IPS-18a (cell line): ENCODE data around the gene GPER1.

Experiments
- H3K27ac ChIP-seq: one replicate; pipeline ENCODE4 v1.5.1; 2013; ENCODE audit warnings: low read length
- H3K27me3 ChIP-seq: one replicate; pipeline ENCODE4 v1.6.1; 2013; ENCODE audit warnings: mild to moderate bottlenecking, low read length; ENCODE audit not compliant: control insufficient read depth, insufficient read depth
- H3K36me3 ChIP-seq: one replicate; pipeline ENCODE4 v1.6.1; 2013; ENCODE audit warnings: low read depth, low read length; ENCODE audit not compliant: control insufficient read depth
- H3K4me1 ChIP-seq: one replicate; pipeline ENCODE4 v1.6.1; 2013; ENCODE audit warnings: low read depth, low read length; ENCODE audit not compliant: control insufficient read depth
- H3K4me3 ChIP-seq: one replicate; pipeline ENCODE4 v1.5.1; 2013; ENCODE audit warnings: low read length
- H3K9ac ChIP-seq: one replicate; pipeline ENCODE4 v1.6.1; 2013; ENCODE audit warnings: mild to moderate bottlenecking, low read length, moderate library complexity
- H3K9me3 ChIP-seq: one replicate; pipeline ENCODE4 v1.6.1; 2013; ENCODE audit warnings: low read depth, low read length; ENCODE audit not compliant: control insufficient read depth

GPER1 gene

DNA sequence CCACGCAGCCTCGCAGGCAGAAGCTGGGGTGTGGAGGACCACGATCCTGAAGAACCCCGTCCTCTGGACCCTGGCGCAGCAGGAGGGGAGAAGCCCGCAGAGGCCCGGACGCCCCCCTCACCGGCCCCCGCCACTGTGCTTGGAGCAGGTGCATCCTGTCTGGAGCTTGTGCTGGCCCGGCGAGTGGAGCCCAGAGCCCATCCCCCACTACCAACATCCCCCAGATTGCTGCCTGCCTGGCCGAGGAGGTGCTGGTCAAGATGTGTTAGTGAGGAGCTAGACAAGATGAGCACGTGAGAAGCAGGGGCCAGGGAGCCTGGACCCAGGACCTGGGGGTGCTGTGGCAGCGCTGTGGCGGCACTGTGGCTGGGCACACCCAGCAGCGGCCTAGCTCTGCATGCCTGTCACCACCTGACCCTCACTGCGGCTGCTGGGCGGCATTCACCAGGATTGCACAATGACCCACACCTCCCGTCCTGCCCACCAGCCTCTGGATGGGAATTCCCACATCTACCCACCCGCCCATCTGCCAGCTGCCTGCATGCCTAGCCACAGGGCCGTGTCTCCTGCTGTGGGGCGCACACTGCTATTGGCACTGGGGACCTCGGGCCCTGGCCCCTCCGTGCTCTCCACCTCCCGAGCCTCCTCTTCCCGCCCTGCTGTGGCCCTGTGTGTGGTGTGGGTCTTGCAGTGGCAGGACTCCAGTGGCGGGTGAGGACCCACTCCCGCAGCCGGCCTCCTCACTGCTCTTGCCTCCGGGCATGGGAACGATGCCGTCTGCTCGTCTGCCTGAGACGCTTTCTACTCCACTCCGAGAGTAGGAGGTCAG lies 31.7 kb upstream of the GPER1 start:
- Histone ChIP-seq H3K4me1 (peaks cover 11% of the 10 kb centered on the region), H3K27me3 (no peaks in the 10 kb centered on the region), H3K9me3 (no peaks in the 10 kb centered on the region), H3K4me3 (no peak overlapping the region), H3K9ac (no peak overlapping the region), H3K36me3 (no peaks in the 10 kb centered on the region), H3K27ac (no peak overlapping the region)

DNA sequence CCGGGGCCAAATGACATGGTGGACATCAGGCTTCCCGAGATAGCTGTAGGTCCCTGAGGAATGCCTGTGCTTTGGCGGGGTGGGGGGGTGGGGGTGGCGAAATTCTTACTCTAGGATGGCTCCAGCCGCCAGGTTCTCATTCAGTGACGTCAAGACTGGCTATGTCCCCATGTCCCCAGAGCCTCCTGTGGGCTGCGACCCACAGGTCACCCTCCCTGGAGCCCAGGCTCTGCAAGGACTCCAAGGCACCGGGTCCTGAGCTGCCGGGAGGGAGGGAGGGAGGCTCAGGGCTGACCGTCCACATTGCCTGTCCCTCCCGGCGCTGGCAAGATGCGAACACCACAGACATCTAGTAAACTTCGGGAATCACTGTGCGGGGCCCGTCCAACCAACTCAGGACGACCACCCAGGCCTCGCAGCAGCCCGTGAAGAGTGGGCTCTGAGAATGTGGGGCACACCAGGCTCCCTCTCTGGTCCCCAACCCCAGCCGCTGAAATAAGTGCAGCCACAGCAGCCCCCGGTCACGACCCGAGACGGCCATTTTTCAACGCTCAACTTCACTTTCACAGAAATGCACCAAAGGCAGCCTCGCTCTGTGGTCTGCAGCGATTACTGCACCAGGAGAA lies 31.0 kb upstream of the GPER1 start:
- Histone ChIP-seq H3K4me1 (peaks cover 11% of the 10 kb centered on the region), H3K36me3 (no peaks in the 10 kb centered on the region), H3K27ac (no peak overlapping the region), H3K27me3 (no peaks in the 10 kb centered on the region), H3K9ac (no peak overlapping the region), H3K9me3 (no peaks in the 10 kb centered on the region), H3K4me3 (no peak overlapping the region)

DNA sequence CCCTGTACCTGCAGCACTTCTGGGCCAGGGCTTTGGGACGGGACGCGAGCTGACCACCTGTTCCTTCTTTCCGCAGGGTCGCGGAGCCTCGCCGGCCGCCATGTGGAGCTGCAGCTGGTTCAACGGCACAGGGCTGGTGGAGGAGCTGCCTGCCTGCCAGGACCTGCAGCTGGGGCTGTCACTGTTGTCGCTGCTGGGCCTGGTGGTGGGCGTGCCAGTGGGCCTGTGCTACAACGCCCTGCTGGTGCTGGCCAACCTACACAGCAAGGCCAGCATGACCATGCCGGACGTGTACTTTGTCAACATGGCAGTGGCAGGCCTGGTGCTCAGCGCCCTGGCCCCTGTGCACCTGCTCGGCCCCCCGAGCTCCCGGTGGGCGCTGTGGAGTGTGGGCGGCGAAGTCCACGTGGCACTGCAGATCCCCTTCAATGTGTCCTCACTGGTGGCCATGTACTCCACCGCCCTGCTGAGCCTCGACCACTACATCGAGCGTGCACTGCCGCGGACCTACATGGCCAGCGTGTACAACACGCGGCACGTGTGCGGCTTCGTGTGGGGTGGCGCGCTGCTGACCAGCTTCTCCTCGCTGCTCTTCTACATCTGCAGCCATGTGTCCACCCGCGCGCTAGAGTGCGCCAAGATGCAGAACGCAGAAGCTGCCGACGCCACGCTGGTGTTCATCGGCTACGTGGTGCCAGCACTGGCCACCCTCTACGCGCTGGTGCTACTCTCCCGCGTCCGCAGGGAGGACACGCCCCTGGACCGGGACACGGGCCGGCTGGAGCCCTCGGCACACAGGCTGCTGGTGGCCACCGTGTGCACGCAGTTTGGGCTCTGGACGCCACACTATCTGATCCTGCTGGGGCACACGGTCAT lies 30.3 kb upstream of the GPER1 start:
- Histone ChIP-seq H3K27ac (no peak overlapping the region), H3K27me3 (no peaks in the 10 kb centered on the region), H3K9ac (no peak overlapping the region), H3K4me1 (peaks cover 6% of the 10 kb centered on the region), H3K36me3 (no peaks in the 10 kb centered on the region), H3K9me3 (no peaks in the 10 kb centered on the region), H3K4me3 (no peak overlapping the region)

DNA sequence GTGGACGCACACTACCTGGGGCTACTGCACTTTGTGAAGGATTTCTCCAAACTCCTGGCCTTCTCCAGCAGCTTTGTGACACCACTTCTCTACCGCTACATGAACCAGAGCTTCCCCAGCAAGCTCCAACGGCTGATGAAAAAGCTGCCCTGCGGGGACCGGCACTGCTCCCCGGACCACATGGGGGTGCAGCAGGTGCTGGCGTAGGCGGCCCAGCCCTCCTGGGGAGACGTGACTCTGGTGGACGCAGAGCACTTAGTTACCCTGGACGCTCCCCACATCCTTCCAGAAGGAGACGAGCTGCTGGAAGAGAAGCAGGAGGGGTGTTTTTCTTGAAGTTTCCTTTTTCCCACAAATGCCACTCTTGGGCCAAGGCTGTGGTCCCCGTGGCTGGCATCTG lies 29.6 kb upstream of the GPER1 start:
- Histone ChIP-seq H3K27me3 (no peaks in the 10 kb centered on the region), H3K9ac (no peak overlapping the region), H3K27ac (no peak overlapping the region), H3K36me3 (no peaks in the 10 kb centered on the region), H3K4me1 (peaks cover under 1% of the 10 kb centered on the region), H3K9me3 (no peaks in the 10 kb centered on the region), H3K4me3 (no peak overlapping the region)

DNA sequence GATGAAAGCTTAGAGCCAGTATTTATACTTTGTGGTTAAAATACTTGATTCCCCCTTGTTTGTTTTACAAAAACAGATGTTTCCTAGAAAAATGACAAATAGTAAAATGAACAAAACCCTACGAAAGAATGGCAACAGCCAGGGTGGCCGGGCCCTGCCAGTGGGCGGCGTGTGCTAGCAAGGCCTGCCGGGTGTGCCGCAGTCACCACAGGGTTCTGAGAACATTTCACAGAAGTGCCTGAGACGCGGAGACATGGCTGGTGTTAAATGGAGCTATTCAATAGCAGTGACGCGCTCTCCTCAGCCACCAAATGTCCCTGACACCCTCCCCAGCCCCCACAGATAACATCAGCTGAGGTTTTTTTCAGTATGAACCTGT lies 29.1 kb upstream of the GPER1 start:
- H3K27me3 ChIP-seq, result no peaks in the 10 kb centered on the region
- H3K36me3 ChIP-seq, result no peaks in the 10 kb centered on the region
- H3K27ac ChIP-seq, result no peak overlapping the region
- H3K4me1 ChIP-seq, result no peaks in the 10 kb centered on the region
- no peak overlapping the region for H3K4me3 ChIP-seq
- no peaks in the 10 kb centered on the region for H3K9me3 ChIP-seq
- H3K9ac ChIP-seq, result no peak overlapping the region

DNA sequence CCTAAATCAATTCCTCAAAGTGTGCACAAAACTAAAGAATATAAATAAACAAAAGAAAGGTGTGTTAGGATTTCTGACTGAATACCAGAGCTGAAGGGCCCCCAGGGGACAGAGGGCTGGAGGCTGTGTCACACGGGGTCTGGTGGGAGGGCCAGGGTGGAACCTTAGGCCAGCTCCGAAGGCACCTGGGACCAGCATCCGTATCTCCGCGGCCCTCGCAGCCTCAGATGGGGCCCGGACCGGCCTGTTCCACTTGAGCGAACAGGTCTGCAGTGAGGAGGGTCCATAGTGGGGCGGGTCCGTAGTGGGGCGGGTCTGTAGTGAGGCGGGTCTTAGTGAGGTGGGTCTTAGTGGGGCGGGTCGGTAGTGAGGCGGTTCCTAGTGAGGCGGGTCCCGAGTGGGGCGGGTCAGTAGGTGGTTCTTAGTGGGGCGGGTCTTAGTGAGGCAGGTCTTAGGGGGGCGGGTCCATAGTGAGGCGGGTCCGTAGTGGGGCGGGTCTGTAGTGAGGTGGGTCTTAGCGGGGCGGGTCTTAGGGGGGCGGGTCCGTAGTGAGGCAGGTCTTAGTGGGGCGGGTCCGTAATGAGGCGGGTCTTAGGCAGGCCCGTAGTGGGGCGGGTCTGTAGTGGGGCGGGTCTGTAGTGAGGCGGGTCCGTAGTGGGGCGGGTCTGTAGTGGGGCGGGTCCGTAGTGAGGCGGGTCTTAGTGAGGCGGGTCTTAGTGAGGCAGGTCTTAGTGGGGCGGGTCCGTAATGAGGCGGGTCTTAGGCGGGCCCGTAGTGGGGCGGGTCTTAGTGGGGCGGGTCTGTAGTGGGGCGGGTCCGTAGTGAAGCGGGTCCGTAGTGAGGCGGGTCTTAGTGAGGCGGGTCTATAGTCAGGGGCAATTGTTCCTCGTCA lies 28.5 kb upstream of the GPER1 start:
- H3K9me3 ChIP-seq, result no peaks in the 10 kb centered on the region
- H3K27me3 ChIP-seq, result no peaks in the 10 kb centered on the region
- H3K36me3 ChIP-seq, result no peaks in the 10 kb centered on the region
- H3K9ac ChIP-seq, result no peak overlapping the region
- H3K27ac ChIP-seq, result no peak overlapping the region
- H3K4me3 ChIP-seq, result peak overlapping the region; percentile 38
- no peaks in the 10 kb centered on the region for H3K4me1 ChIP-seq

DNA sequence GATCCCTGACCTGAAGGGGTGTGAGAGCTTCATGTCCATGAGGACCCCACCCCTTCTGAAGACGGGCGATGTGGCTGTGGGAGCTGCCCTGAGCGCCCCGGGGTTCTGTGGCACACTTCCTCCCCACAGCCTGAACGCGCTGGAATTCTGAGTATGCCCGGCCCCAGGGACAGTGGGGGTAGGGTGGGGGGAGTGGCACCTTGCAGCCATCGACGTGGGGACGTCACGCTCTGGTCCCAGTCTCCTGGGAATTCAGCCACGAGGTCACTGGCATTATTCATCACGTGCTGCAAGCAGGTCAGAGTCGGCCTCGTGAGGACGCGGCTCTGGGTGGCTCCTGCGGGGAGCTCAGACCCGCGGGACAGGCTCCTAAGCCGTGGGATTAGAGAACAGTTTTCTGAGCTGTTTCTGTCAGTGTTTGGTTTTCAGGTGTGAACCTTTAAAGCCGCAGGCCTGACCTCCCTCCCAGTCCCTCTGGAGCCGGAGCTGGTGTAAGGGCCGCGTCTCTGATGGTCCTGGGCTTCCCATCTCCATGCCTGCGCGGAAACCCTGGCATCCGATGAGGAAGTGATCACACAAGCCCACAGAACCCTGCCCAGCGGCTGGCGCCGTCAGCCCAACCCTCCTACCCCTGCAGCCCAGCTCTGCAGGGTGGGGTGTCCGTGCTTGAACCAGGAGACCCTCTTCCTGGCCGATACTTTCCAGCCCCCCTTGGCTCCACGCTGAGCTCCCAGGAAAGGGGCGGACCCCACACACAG lies 27.4 kb upstream of the GPER1 start:
- Histone ChIP-seq H3K9me3 (no peaks in the 10 kb centered on the region), H3K4me3 (peak overlapping the region; percentile 38), H3K27me3 (no peaks in the 10 kb centered on the region), H3K36me3 (no peaks in the 10 kb centered on the region), H3K9ac (no peak overlapping the region), H3K4me1 (no peaks in the 10 kb centered on the region), H3K27ac (no peak overlapping the region)

DNA sequence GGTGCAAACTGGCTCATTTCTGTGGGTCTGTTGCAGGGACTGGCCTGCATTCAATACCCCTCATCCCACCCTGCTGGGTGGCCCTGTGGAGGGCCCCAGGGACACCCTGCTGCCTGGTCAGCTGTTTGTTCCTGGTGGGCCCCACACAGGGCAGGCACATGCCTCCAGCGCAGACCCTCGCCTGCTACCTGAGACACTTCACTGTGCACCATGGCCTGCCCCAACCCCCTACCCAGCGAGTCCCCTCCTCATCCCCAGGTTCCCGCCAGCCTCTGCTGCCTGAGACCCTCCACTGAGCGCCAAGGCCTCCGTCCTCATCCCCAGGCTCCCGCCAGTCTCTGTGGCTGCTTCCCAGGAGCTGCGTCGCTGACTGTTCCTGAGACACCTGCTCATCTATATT lies 26.7 kb upstream of the GPER1 start:
- Histone ChIP-seq H3K4me1 (no peaks in the 10 kb centered on the region), H3K9me3 (no peaks in the 10 kb centered on the region), H3K27ac (no peak overlapping the region), H3K9ac (no peak overlapping the region), H3K27me3 (no peaks in the 10 kb centered on the region), H3K4me3 (no peak overlapping the region), H3K36me3 (no peaks in the 10 kb centered on the region)

DNA sequence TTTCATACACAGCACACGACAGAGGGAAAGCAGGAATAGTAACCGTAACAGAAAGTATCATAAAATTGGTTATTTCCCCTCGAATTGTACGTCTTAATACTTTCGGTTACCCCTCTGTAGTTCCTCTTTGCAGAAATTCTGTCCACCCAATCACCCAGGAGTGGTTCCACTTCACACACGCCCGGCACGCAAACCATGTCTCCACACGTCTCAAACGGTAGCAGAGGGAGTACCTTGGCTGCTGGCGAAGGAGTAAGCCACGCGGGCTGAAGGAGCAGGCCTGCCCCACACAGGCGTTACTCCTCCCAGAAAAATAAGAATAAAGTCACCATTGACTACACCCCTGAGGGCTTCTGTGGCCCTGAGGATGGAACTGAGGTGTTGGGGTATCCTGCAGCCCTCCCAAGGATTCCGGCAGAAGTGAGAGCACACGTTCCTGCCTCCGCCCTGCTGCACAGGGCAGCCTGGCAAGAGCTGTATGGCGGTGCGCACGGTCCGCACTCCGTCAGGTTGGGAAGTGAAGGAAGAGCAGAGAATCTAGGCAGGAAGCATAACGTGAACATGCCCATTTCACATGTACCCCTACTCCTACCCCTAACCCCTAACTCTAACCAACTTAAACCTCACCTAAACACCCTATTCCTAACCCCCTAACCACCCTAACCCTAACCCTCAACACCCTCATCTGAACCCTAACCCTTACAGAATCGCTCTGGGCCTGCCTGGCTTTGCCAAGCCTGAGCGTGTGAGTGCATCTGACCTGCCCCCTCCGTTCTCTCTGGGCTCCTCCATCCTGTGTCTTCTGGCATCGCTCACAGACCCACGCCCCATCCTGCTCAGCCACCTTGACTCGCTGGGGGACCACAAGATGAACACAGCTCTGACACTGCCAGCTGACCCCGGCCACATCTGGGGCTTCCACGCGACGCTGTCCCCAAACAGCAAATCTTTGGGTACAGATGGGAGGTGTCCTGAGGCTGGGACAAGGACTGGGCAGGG lies 25.3 kb upstream of the GPER1 start:
- Histone ChIP-seq H3K36me3 (no peaks in the 10 kb centered on the region), H3K27me3 (no peaks in the 10 kb centered on the region), H3K4me3 (no peak overlapping the region), H3K27ac (no peak overlapping the region), H3K9me3 (no peaks in the 10 kb centered on the region), H3K4me1 (no peaks in the 10 kb centered on the region), H3K9ac (no peak overlapping the region)

DNA sequence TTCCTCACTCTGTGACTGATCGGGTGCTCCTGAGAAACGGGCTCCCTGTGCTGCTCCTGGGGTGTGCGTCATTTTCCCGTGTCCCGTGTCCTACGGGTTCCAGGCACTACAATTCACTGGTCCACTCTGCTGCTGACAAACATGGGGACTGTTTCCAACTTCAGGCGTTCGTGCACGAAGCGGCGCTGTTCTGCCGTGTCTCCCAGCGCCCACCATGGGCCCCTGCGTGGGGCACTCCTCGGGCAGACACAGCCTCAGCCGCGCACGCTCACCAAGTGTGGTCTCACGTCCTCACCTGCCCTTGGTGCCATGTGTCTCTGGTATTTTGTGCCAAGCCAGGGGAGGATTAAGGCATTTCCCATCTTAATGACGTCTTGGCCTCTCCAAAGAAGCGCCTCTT lies 24.6 kb upstream of the GPER1 start:
- H3K4me3 ChIP-seq, result no peak overlapping the region
- H3K27me3 ChIP-seq, result no peaks in the 10 kb centered on the region
- no peaks in the 10 kb centered on the region for H3K9me3 ChIP-seq
- no peaks in the 10 kb centered on the region for H3K36me3 ChIP-seq
- H3K9ac ChIP-seq, result no peak overlapping the region
- no peaks in the 10 kb centered on the region for H3K4me1 ChIP-seq
- H3K27ac ChIP-seq, result no peak overlapping the region
